ENCODE results near the gene GPR15LG.

The GPR15LG gene

GRCh38 chr10:84234479-84234878 lies 60.9 kb downstream of the GPR15LG start:
- peaks cover 5% of the 10 kb centered on the region for H3K27me3 Mint-ChIP-seq
- H3K4me3 Mint-ChIP-seq, result no peak overlapping the region
- H3K4me1 Mint-ChIP-seq (ENCODE audit: low read depth), result no peaks in the 10 kb centered on the region
- H3K9me3 Mint-ChIP-seq (ENCODE audit: low read depth), result no peaks in the 10 kb centered on the region
- H3K27ac Mint-ChIP-seq, result no peak overlapping the region
- H3K36me3 Mint-ChIP-seq, result no peaks in the 10 kb centered on the region

Measured in activated naive CD8-positive, alpha-beta T cell (primary cell).